HG02938 (cell line): ENCODE data around the gene MRPS25.

ENCODE experiments used
- ATAC-seq: cut with Tn5 transposase; IDR thresholded peaks from one replicate; pipeline ENCODE4 v1.9.1; 2021; ENCODE audit warnings: mild to moderate bottlenecking, moderate library complexity; ENCODE audit not compliant: unreplicated experiment

Gene MRPS25

DNA sequence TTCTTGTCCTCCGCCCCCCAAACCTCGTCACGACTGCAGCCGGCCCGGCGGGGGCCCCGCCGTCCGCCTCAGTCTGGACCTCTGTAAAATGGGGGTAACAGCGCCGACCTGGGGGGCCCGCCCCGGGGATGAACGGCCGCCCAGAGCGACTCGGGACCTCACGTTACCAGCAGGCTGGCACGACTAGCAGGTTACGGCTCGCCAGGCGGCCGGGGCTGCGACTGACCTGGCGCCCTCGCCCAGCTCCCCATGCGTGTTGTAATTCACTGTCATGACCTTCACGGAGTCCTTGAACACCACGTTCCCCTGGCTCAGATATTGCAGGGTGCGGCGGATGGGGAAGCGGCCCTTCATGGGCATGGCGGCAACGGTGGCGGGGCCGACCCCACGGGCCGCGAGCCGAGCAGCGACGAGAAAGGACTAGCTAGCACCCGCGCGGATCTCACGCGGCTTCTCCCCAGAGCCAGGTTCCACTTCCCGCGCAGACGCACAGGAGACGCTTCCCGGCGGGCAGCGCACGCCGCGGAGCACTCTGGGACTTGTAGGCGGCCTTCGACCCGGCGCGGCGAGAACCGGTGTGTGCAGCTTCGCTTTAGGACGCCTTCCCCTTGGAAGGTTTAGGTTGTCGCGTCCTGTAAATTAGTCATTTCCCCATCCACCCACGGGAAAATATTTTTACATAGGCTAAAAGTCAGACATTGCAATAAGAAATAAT is at the start of gene MRPS25:
Gene MRPS25, minus strand, starts transcription at position 481 of the 715 bp plus-strand sequence. Its CDS starts 121 bp downstream, at position 360.
- ATAC-seq = peak; percentile 96

GRCh38 chr3:15113884-15114283 is 48.8 kb upstream of the MRPS25 start:
- no peak for ATAC-seq

GRCh38 chr3:15113471-15113870 is 48.4 kb upstream of the MRPS25 start:
- ATAC-seq = no peak

GRCh38 chr3:15112011-15112410 is 46.9 kb upstream of the MRPS25 start:
- no peak for ATAC-seq

DNA sequence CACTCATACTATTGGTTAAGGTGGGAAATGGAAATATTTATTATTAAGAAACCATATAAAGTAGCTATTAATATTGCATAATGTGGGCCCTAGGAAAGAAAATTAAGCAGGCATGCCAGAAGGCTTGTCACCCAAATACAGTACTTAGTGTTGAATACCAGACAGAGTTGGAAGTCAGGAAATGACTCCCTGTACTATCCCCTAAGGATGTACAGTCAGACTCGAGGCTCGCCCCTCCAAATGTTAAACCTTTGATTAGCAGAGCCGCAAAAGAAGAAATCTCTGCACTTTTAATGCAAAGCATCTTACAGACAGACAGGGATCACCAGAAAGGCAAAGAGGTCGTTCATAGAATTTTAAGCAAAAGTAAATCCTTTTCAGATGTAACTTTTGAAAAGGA is 45.1 kb upstream of the MRPS25 start:
- no peak for ATAC-seq

DNA sequence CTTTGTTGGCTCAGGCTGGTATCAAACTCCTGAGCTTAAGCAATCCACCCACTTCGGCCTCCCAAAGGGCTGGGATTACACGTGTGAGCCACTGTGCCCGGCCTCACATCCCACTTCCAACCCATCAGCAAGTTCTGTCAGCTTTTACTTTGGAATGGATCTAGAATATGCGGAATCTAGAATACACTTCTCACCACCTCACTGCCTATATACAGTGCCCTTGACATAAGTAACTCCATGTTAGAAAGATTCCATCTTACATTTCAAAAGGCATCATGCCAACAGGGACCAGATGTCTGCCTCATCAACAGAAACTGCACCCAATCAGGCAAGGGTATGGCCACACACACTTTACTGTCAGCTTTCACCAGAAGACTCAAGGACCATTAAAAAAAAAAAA is 43.8 kb upstream of the MRPS25 start:
- no peak for ATAC-seq

DNA sequence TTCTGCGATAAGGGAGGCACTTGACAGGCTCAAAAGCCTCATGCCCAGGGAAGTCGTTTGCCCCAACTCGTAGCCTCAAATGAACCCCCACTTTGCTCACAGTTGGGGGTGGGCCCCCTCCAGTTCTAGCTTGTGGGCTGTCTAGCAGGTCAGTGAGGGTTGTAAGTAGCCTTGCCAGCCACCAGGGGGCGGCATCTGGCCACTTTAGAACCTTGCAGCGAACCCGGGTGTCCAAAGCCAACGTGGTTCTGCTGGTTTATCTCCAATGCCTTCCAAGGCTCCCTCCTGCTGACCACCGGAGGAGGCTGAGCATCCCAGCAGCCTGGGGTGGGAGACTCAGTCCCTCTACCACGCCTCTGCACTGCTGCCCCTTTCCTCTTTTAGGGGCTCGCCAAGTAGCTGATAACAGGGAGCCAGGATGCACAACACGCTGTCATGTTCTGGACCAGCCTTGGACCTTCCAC is 43.0 kb upstream of the MRPS25 start:
- ATAC-seq = peak; percentile 77

- no peak for ATAC-seq
Observed at GRCh38 chr3:15107075-15107947, 42.2 kb upstream of the MRPS25 start.

- no peak for ATAC-seq
Observed at GRCh38 chr3:15102836-15103235, 37.7 kb upstream of the MRPS25 start.

DNA sequence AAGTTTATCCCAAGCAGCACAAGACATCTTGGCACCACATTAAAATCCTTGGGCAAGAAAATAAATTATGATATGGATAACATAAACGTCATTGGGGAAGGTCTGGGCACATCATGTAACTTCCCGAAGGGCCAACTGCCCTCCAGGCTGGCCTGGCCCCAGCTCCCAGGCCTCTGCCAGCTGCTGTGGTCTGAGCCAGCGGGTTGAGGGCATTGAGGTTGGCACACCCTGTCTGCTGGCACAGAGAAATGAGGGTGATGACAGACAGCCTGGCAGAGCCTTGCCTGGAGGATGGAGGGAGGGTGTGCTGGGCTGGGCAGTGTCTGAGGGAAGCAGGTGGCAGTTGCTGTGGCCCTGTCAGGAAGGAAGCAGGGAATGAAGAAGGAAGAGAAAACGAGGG is 37.1 kb upstream of the MRPS25 start:
- no peak for ATAC-seq

DNA sequence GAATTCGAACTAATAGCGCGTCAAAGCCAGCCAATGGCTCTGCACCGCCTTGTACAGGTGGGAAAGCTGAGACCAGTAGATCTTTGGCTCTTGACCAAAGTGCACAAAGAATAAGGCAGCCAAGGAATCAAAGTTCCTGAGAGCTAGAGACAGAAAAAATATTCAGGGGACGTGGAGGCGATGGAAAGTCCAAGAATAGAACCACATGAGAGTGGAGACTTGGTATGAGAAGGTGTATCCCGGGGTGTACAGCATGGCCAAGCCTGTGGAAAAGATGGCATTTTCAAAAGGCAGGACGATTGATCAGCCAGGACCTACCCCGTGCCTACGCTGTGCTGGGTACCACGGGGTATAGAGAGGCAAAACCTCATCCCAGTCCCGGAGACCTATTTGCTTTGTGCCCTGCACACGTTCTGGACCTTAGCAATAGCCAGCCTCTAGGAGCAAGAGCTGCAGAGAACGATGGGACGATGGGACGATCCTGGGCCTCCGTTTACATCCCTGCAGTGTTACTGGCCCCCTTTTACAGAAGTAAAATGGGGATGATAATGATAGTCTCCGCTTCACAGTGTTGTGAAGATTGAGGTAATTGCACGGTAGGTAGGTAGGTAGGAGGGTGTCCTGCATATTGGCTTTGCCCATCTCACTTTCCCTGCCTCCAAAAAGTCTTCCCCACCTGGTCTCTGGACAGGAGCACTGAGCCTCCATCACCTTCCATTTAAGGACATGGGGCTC is 34.4 kb upstream of the MRPS25 start:
- ATAC-seq = peak; percentile 12

DNA sequence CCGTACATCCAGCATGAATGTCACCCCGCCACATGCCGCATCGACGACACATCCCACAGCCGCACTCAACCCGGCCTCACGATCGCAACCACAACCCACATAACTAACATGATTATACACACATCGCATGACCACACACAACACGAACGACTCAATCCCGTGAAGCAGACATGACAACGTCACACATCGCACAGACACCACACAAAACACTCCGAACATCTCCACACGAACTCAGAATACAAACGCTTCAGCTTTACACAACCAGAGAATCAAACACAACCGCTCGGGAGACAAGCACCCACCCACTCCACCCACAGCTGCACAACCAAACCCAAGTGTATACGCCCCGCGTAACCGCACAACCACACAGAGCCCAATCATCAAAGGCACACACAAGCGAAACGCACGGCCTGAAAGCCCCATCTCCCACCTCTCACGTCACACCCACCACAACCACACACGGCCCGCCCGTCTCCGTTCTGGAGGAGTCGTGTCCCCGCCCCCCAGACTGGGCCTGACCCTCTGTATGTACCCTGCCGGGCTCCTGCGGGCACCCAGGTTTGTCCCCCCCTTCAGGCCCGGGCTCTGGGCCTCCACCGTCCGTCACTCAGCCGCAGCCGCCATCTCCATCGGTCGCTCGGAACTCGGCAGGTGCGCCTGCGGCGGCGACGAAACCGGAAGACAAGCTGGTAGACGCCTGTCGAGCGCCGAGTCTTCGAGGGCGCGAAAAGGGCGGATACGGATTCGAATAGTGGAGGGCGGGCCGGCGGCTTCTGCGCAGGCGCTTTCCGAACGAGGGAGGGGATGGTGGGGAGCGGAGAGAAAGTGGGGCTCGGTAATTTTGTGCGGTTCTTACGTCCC is 33.6 kb upstream of the MRPS25 start, which contains the start of gene RBSN:
Gene RBSN, minus strand, starts transcription at position 646 of the 861 bp plus-strand sequence. CDS start 3,028 bp downstream, outside the sequence.
- peak; percentile 86 for ATAC-seq

- ATAC-seq = no peak
Observed at GRCh38 chr3:15097891-15098290, 32.8 kb upstream of the MRPS25 start.

DNA sequence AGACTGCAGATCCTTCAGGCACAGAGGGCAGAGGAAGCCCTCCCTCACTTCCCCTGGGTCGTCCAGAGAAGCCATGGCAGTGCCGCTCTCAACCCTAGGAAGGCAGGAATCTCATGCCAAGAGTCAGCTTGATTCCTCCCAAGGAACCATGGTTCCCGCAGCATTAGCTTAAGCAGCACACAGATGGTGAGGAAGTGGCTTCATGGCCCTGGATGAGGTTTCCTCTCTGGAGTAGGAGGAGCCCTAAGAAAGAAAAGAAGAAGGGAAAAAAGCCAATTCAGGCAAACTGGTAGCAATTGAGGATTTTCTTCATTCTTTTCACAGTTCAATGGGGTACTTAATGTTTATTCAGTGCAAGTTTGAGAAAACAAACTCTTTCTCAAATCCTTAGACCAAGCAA is 30.9 kb upstream of the MRPS25 start:
- no peak for ATAC-seq

DNA sequence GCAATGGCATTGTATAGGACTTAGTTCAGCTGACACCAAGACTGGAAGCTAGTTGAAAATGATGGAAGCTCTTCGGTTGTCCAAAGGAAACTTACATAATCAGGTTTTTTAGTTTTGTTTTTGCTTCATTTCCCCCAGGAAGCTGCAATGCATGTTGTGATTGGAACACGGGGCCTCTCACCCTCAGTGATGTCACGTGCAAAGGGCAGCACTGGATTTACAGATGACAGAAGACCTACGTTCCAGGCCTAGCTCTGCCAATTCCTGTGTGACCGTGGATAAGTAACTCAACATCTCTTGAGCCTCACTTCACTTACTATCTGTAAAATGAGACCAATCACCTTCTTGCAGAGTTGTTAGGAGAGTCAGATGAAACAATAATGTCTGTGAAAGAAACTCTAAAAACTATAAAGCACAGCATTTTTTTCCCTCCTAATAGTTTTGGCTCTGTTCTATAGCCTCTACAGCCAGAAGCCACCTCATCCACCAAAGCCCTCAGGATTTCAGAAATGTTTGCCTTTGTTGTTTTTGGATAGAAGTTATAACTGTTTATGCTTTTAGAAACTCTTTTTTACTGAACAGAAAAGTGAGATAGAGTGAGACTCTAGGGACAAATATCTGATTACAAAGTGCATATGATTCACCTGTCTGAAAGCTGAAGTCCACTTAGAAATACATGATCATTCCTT is 29.2 kb upstream of the MRPS25 start:
- no peak for ATAC-seq

GRCh38 chr3:15092686-15093085 is 27.6 kb upstream of the MRPS25 start:
- no peak for ATAC-seq

- no peak for ATAC-seq
Observed at GRCh38 chr3:15091575-15091974, 26.5 kb upstream of the MRPS25 start.

GRCh38 chr3:15089201-15089600 is 24.1 kb upstream of the MRPS25 start:
- ATAC-seq = no peak

DNA sequence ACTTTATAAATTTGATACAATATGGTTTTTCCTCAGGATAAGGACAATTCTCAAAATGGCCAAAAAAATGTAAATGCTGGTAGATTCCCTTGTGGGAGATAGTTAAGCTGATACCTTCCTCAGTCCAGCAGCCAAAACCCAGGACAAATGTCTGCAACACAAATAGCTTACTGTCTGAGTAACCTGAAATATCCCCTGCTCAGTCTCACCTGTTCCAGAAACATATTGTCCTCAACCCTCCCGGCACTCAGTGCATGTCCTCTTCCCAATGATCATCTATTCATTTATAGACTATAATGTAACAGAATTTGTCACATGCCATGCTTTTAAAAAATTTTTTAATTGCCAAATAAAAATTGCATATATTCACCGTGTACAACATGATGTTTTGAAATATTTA is 21.6 kb upstream of the MRPS25 start:
- ATAC-seq = no peak

DNA sequence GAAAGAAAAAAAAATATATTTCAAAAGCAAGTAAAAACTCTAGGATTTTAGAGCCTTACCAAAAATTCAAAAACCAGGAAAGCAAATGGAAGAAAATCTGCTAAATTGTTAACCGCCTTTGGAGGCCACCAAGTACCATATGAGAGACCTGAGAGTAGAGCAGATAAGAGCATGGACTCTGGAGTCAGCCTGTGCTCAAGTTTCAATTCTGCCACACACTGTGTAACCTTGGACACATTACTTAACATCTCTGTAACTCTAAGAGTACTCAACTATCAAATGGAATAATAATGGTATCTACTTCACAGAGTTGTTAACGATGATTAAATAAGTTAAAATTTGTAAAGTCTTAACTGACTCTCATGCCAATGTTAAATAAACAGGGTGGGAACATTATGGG is 21.1 kb upstream of the MRPS25 start:
- ATAC-seq = no peak
